Ovary (tissue), 9 donors: ENCODE results near the gene POT1. TPM values are rescaled to one million over a fixed set of nuclear protein-coding genes. Genes with fewer than 3 reads are reported as not detected.

Source experiments
- DNase-seq, 5 donors: peaks; one replicate each; pipeline ENCODE4 v3.0.0-alpha.2; 2019 to 2020
- H3K27ac ChIP-seq, 2 donors: fragments of 200-600 bp; one replicate each; pipeline versions ENCODE4 v1.5.1 to v1.8.0; 2019 to 2022
- H3K27me3 ChIP-seq: fragments of 200-600 bp; one replicate; pipeline ENCODE4 v1.8.0; 2022
- H3K36me3 ChIP-seq: fragments of 200-600 bp; sonication (generic); one replicate; pipeline ENCODE4 v1.5.1; 2019
- H3K4me1 ChIP-seq: one replicate; pipeline ENCODE4 v1.8.1; 2013; ENCODE audit warnings: mild to moderate bottlenecking, moderate library complexity; ENCODE audit not compliant: insufficient read depth
- H3K4me3 ChIP-seq: fragments of 200-600 bp; sonication (generic); one replicate; pipeline ENCODE4 v1.5.1; 2017
- H3K9me3 ChIP-seq, 2 donors: fragments of 200-600 bp in 1 of 2; sonication (generic) in 1 of 2; one replicate each; pipeline versions ENCODE4 v1.5.1 to v1.8.1; 2013 to 2019; ENCODE audit warnings: mild to moderate bottlenecking in 1 of 2, moderate library complexity in 1 of 2
- EP300 ChIP-seq: sonication (generic); formaldehyde crosslinking; IDR thresholded peaks from one replicate; pipeline ENCODE4 v1.6.1; 2017; ENCODE audit warnings: antibody characterized with exemption
- POLR2A ChIP-seq: fragments of 450-650 bp; IDR thresholded peaks from one replicate; pipeline ENCODE4 v1.6.1; 2017; ENCODE audit warnings: antibody characterized with exemption, mild to moderate bottlenecking, moderate library complexity
- WGBS, 3 donors: extraction: QIAGEN DNeasy Blood & Tissue Kit in 1 of 3; methylation state at CpG; one replicate each; pipeline versions ENCODE4 v1.1.5 to v1.1.7; 2013 to 2017; 5-methylcytosine and 5-hydroxymethylcytosine counted together
- intact Hi-C, 4 donors: fragments of 100-400 bp; cut with DNase I; formaldehyde crosslinking; loops; one replicate each; pipeline versions ENCODE4 v1.11.0 to v1.15.1; 2022 to 2023
- polyA plus RNA-seq, 2 donors: library from polyadenylated mRNA; stranded (reverse); fragments of 200-250 nt in 1 of 2; fragments of 350-450 nt in 1 of 2; fragmentation: Illumina TruSeq in 1 of 2; extraction: RNeasy Lipid Tissue Mini Kit (QIAGEN cat#74804) in 1 of 2; gene quantifications; one replicate each; pipeline ENCODE4 v1.2.3, GENCODE V29; 2013 to 2014
- total RNA-seq, 7 donors: library from RNA; depleted of rRNA in 2 of 7; stranded (reverse); fragments of >200 nt in 2 of 7; fragmentation: NEBNext Ultra II Directional in 3 of 7; extraction: Animal tissue kit (Norgen Biotek cat#: 25700) in 3 of 7; gene quantifications; one replicate each; pipeline versions ENCODE4 v1.1.0 to v1.2.4, GENCODE V29; 2016 to 2023
- TF ChIP-seq, protein P1 (sequence below), 3 donors: fragments of 450-650 bp in 2 of 3; fragments of 200-600 bp in 1 of 3; IDR thresholded peaks; one replicate each; pipeline versions ENCODE4 v1.5.1 to v1.8.0; 2016 to 2022; ENCODE audit warnings: antibody characterized with exemption in 3 of 3, mild to moderate bottlenecking in 1 of 3
- donor health status: DM: no; HTN: no; CAD: no; lungs with moderate emphysema.
- donor health status: DM: no; HTN: no; CAD: no.
- donor health status: Bipolar disorder and iron deficiency.
- donor health status: DM: yes; HTN: yes; CAD: no.
- donor health status: DM: no; HTN: no; CAD: no.
- donor health status: DM: yes; HTN: yes; CAD: no.

POT1 gene
- total and polyA plus RNA-seq, 9 donors = 12.3 to 33.0 (median 19.8) TPM

DNA sequence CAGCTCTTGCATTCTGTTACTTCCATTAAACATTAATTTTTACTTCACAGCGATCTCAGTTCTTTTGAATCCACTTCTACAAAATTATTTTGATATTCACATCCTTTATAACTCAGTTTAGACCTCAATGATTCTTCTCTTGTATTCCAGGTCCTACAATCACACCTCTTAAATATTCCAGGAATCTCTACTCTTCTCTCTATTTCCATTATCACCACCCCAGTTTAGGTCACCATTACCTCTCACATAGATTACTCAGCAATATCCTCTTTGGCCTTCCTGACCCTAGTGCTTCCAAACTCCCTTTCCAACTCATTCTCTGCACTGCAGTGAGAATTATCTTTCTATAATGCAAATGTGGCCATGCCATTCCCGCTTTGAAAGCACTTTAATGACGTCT is 136.9 kb downstream of the POT1 start:
- Histone ChIP-seq H3K27ac (no peak overlapping the region), H3K27me3 (no peaks in the 10 kb centered on the region), H3K4me3 (no peak overlapping the region), H3K4me1 (no peaks in the 10 kb centered on the region), H3K9me3 (no peaks in the 10 kb centered on the region), H3K36me3 (no peaks in the 10 kb centered on the region)
- WGBS, 3 donors = 85 to 94% (median 90%) methylated on average over 3 of the region's 3 CpGs
- intact Hi-C loops = no loop called here
- TF ChIP-seq POLR2A (no peak), EP300 (no peak)
- TF ChIP-seq, protein P1, sequence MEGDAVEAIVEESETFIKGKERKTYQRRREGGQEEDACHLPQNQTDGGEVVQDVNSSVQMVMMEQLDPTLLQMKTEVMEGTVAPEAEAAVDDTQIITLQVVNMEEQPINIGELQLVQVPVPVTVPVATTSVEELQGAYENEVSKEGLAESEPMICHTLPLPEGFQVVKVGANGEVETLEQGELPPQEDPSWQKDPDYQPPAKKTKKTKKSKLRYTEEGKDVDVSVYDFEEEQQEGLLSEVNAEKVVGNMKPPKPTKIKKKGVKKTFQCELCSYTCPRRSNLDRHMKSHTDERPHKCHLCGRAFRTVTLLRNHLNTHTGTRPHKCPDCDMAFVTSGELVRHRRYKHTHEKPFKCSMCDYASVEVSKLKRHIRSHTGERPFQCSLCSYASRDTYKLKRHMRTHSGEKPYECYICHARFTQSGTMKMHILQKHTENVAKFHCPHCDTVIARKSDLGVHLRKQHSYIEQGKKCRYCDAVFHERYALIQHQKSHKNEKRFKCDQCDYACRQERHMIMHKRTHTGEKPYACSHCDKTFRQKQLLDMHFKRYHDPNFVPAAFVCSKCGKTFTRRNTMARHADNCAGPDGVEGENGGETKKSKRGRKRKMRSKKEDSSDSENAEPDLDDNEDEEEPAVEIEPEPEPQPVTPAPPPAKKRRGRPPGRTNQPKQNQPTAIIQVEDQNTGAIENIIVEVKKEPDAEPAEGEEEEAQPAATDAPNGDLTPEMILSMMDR (IDR thresholded peaks at IDR 0.05) = no peak
- no peak for DNase-seq

GRCh38 chr7:124792002-124792401 is 137.6 kb downstream of the POT1 start:
- intact Hi-C loops = no loop called here
- no peaks in the 10 kb centered on the region for H3K27me3 ChIP-seq
- H3K36me3 ChIP-seq = no peaks in the 10 kb centered on the region
- H3K9me3 ChIP-seq = no peaks in the 10 kb centered on the region
- H3K27ac ChIP-seq = no peak overlapping the region
- DNase-seq = no peak
- no peaks in the 10 kb centered on the region for H3K4me1 ChIP-seq
- H3K4me3 ChIP-seq = no peak overlapping the region
- TF ChIP-seq EP300 = no peak
- no peak for TF ChIP-seq POLR2A
- TF ChIP-seq, protein P1 (IDR thresholded peaks at IDR 0.05) = no peak

- 76 to 85% (median 77%) methylated on average over 4 of the region's 4 CpGs for WGBS, 3 donors
- no peaks in the 10 kb centered on the region for H3K9me3 ChIP-seq
Observed at GRCh38 chr7:124791426-124791825, 138.2 kb downstream of the POT1 start.

GRCh38 chr7:124790645-124791044 is 139.0 kb downstream of the POT1 start:
- WGBS, 3 donors = 49 to 57% (median 51%) methylated on average over 6 of the region's 6 CpGs
- Histone ChIP-seq H3K27ac (no peak overlapping the region), H3K4me1 (no peaks in the 10 kb centered on the region), H3K4me3 (no peak overlapping the region), H3K9me3 (no peaks in the 10 kb centered on the region), H3K36me3 (no peaks in the 10 kb centered on the region), H3K27me3 (no peaks in the 10 kb centered on the region)
- no peak for DNase-seq
- no peak for TF ChIP-seq POLR2A
- TF ChIP-seq, protein P1 (IDR thresholded peaks at IDR 0.05) = no peak
- no peak for TF ChIP-seq EP300
- intact Hi-C loops = no loop called here

More at GRCh38 chr7:124791426-124791825, 138.2 kb downstream of the POT1 start:
- intact Hi-C loops = no loop called here
- no peak overlapping the region for H3K4me3 ChIP-seq
- DNase-seq = no peak
- H3K27ac ChIP-seq = no peak overlapping the region
- H3K27me3 ChIP-seq = no peaks in the 10 kb centered on the region
- no peaks in the 10 kb centered on the region for H3K36me3 ChIP-seq
- TF ChIP-seq, protein P1 (IDR thresholded peaks at IDR 0.05) = no peak
- TF ChIP-seq EP300 = no peak
- no peak for TF ChIP-seq POLR2A
- H3K4me1 ChIP-seq = no peaks in the 10 kb centered on the region

DNA sequence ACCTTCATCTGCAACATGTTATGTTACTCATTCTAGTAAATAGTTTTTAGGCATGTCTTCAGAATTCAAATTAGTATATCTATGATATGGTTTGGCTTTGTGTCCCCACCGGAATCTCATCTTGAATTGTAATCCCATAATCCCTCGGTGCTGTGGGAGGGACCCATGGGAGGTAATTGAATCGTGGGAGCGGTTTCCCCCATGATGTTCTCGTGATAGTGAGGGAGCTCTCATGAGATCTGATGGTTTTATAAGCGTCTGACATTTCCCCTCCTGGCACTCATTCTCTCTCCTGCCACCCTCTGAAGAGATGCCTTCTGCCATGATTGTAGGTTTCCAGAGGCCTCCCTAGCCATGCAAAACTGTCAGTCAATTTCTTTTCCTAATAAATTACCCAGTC is 143.6 kb downstream of the POT1 start:
- intact Hi-C loops = no loop called here
- WGBS, 3 donors = 40 to 59% (median 53%) methylated on average over 6 of the region's 6 CpGs
- TF ChIP-seq POLR2A = no peak
- TF ChIP-seq EP300 = no peak
- TF ChIP-seq, protein P1 (IDR thresholded peaks at IDR 0.05) = no peak

More for the DNA sequence above, 143.6 kb downstream of the POT1 start:
- H3K27ac ChIP-seq = no peak overlapping the region
- no peaks in the 10 kb centered on the region for H3K36me3 ChIP-seq
- H3K9me3 ChIP-seq = no peaks in the 10 kb centered on the region
- no peaks in the 10 kb centered on the region for H3K27me3 ChIP-seq
- no peak for DNase-seq
- no peak overlapping the region for H3K4me3 ChIP-seq
- H3K4me1 ChIP-seq = no peaks in the 10 kb centered on the region
